Measurements from ENCODE around the gene FAM171A2. TPM values are rescaled to one million over a fixed set of nuclear protein-coding genes. Genes with fewer than 3 reads are reported as not detected.

The FAM171A2 gene
- total and polyA plus RNA-seq, 5 donors: 1.9 to 4.0 (median 3.0) TPM

DNA sequence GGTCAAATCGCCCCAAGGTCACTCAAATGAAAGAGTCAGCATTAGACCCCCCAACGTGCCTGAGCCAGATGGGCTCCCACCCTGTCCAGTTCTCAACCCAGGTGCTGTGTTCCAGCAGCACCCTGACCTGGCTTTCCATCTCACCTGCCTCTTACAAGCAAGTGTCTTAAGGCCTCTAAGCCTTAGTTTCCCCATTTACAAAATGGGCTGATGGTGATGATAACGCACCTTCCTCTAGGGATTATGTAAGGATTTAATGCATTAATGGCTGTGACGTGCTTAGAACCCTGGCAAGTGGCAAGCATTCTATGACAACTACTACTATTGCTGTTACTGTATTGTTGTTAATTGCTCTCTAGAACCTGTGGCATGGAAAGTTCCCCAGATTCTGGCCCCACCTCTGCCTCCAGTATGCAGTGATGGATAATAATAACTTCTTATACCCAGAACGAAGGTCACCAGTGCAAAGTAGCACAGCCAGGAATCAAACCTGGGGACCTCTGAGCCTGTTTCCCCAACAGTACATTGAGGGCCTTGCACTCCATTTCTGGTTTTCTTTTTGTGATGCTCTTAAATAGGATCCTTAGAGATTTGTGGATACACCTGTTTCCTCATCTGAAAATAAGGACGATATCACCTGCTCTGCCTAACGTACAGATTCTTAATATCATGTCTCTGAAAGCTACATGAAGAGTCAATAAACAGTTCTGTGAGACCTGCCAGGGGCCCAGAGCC lies 35.8 kb downstream of the FAM171A2 start:
- intact Hi-C loops (cut with DNase I): loop anchor here in 1 of 4 donors (5.0 kb wide), 1 partner anchor 116 kb away; no protein-coding TSS in a partner anchor
- no peak for ATAC-seq
- Histone ChIP-seq H3K9me3 (ENCODE audit: control insufficient read depth, low read length) (no peaks in the 10 kb centered on the region), H3K27ac (ENCODE audit: low read length) (no peak overlapping the region), H3K4me1 (ENCODE audit: control insufficient read depth, insufficient read depth, low read length) (no peaks in the 10 kb centered on the region), H3K4me3 (ENCODE audit: low read length) (no peak overlapping the region), H3K27me3 (ENCODE audit: control insufficient read depth, insufficient read depth) (no peaks in the 10 kb centered on the region)
- DNase-seq: no peak
- 73% methylated on average over 7 of the region's 7 CpGs for WGBS

DNA sequence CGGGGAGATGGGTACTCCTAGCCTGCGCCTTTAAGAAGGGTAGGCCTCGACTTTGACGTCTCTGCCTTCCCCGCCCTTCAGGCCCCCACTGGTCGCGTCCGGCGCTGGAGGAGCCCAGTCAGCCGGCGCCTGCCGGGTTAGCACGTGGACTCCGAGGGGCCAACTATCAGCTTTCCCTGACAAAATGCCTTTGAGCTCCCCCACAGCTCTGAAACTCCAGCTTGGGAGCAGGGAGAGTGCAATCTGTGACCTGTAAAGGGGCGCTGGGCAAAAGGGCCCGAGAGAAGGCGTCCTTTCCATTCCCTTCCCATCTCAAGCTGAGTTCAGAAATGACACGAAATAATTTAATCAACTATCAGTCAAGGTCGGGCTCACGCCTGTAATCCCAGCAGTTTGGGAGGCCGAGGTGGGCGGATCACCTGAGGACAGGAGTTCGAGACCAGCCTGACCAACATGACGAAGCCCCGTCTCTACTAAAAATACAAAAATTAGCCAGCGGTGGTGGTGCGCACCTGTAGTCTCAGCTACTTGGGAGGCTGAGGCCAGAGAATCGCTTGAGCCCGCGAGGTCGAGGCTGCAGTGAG lies 36.7 kb downstream of the FAM171A2 start:
- Histone ChIP-seq H3K9me3 (ENCODE audit: control insufficient read depth, low read length) (no peaks in the 10 kb centered on the region), H3K27ac (ENCODE audit: low read length) (peak overlapping the region; percentile 71), H3K27me3 (ENCODE audit: control insufficient read depth, insufficient read depth) (no peaks in the 10 kb centered on the region), H3K4me3 (ENCODE audit: low read length) (peak overlapping the region; percentile 34), H3K4me1 (ENCODE audit: control insufficient read depth, insufficient read depth, low read length) (no peaks in the 10 kb centered on the region)
- WGBS: 24% methylated on average over 31 of the region's 31 CpGs
- intact Hi-C loops (cut with DNase I): loop anchor here in 1 of 4 donors (5.0 kb wide), 1 partner anchor 115 kb away; no protein-coding TSS in a partner anchor
- ATAC-seq: peak; percentile 89 to 92
- DNase-seq: peak; percentile 97 to 99 (median 98)

DNA sequence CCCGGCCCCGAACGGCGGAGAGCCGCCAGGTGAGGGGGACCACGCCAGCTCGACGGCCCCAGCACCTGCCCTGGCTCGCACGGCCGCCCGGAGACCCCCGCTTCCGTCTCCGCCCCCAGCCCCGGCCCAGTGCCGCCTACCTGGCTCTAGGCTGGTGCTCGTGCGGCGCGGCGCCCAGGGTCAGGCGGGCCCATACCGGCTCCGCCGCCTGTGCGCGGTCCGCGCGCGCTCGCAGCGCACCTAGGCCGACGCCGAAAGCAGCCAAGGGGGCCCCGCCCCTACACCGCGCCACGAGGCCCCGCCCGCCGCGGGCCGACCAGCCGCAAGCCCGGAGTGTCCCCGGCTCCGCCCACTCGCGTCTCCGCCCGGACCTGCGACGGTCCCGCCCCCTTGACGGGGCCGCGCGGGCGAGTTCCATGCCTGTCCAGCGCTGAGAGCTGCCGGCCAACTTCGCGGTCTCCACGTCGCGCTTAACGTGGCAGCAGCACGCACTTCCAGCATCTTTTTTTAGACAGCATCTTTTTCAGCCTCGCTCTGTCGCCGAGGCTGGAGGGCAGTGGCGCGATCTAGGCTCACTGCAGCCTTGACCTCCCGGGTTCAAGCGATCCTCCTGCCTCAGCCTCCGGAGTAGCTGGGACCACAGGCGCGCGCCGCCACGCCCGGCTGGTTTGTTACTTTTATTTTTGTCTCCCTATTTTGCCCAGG lies 38.9 kb downstream of the FAM171A2 start, which contains the start of gene SLC25A39:
TSS of gene SLC25A39 (minus strand) at position 253 of the 705 bp plus-strand sequence. CDS start 1,261 bp downstream, outside the sequence.
- DNase-seq (peak; percentile 93 to 98 (median 98)), ATAC-seq (peak; percentile 93)
- H3K27ac ChIP-seq (ENCODE audit: low read length): peak within 1 kb of the TSS; percentile 70
- under 1% methylated on average over 85 of the region's 85 CpGs for WGBS
- H3K27me3 ChIP-seq (ENCODE audit: control insufficient read depth, insufficient read depth): no peaks in the 10 kb centered on the region
- intact Hi-C loops (cut with DNase I): loop anchor here (2.0 to 5.0 kb wide), 4 partner anchors 102 to 114 kb away; no protein-coding TSS in a partner anchor
- H3K9me3 ChIP-seq (ENCODE audit: control insufficient read depth, low read length): no peaks in the 10 kb centered on the region
- H3K4me3 ChIP-seq (ENCODE audit: low read length): peak within 1 kb of the TSS; percentile 87
- H3K4me1 ChIP-seq (ENCODE audit: control insufficient read depth, insufficient read depth, low read length): no peaks in the 10 kb centered on the region

GRCh38 chr17:44324092-44324570 lies 39.5 kb downstream of the FAM171A2 start:
- peak in 1 of 2 donors; percentile 3 for ATAC-seq
- no peaks in the 10 kb centered on the region for H3K4me1 ChIP-seq (ENCODE audit: control insufficient read depth, insufficient read depth, low read length)

GRCh38 chr17:44323359-44324091 lies 40.1 kb downstream of the FAM171A2 start:
- Histone ChIP-seq H3K9me3 (ENCODE audit: control insufficient read depth, low read length) (no peaks in the 10 kb centered on the region), H3K4me1 (ENCODE audit: control insufficient read depth, insufficient read depth, low read length) (no peaks in the 10 kb centered on the region), H3K27me3 (ENCODE audit: control insufficient read depth, insufficient read depth) (no peaks in the 10 kb centered on the region), H3K27ac (ENCODE audit: low read length) (no peak overlapping the region), H3K4me3 (ENCODE audit: low read length) (peak overlapping the region; percentile 87)
- intact Hi-C loops (cut with DNase I): loop anchor here in 3 of 4 donors (2.0 to 5.0 kb wide), 3 partner anchors 101 to 113 kb away; no protein-coding TSS in a partner anchor
- peak in 1 of 3 donors; percentile 36 for DNase-seq
- 60% methylated on average over 27 of the region's 27 CpGs for WGBS
- no peak for ATAC-seq

More at GRCh38 chr17:44324092-44324570, 39.5 kb downstream of the FAM171A2 start:
- intact Hi-C loops (cut with DNase I): loop anchor here in 3 of 4 donors (2.0 to 5.0 kb wide), 3 partner anchors 102 to 113 kb away; no protein-coding TSS in a partner anchor
- DNase-seq: no peak
- Histone ChIP-seq H3K27ac (ENCODE audit: low read length) (peak overlapping the region; percentile 20), H3K9me3 (ENCODE audit: control insufficient read depth, low read length) (no peaks in the 10 kb centered on the region), H3K27me3 (ENCODE audit: control insufficient read depth, insufficient read depth) (no peaks in the 10 kb centered on the region), H3K4me3 (ENCODE audit: low read length) (peak overlapping the region; percentile 87)
- WGBS: 1% methylated on average over 38 of the region's 38 CpGs

GRCh38 chr17:44322236-44322895 lies 41.3 kb downstream of the FAM171A2 start:
- 89% methylated on average over 11 of the region's 11 CpGs for WGBS
- no peaks in the 10 kb centered on the region for H3K27me3 ChIP-seq (ENCODE audit: control insufficient read depth, insufficient read depth)
- no peaks in the 10 kb centered on the region for H3K9me3 ChIP-seq (ENCODE audit: control insufficient read depth, low read length)
- intact Hi-C loops (cut with DNase I): loop anchor here in 1 of 4 donors (5.0 kb wide), 1 partner anchor 100 kb away; no protein-coding TSS in a partner anchor
- H3K4me3 ChIP-seq (ENCODE audit: low read length): no peak overlapping the region
- DNase-seq (peak in 1 of 3 donors; percentile 28), ATAC-seq (no peak)
- H3K4me1 ChIP-seq (ENCODE audit: control insufficient read depth, insufficient read depth, low read length): no peaks in the 10 kb centered on the region
- no peak overlapping the region for H3K27ac ChIP-seq (ENCODE audit: low read length)

GRCh38 chr17:44321246-44322120 lies 42.2 kb downstream of the FAM171A2 start:
- H3K4me1 ChIP-seq (ENCODE audit: control insufficient read depth, insufficient read depth, low read length): no peaks in the 10 kb centered on the region
- DNase-seq (peak in 1 of 3 donors; percentile 60), ATAC-seq (no peak)
- no peaks in the 10 kb centered on the region for H3K27me3 ChIP-seq (ENCODE audit: control insufficient read depth, insufficient read depth)
- no peaks in the 10 kb centered on the region for H3K9me3 ChIP-seq (ENCODE audit: control insufficient read depth, low read length)
- intact Hi-C loops (cut with DNase I): loop anchor here in 1 of 4 donors (5.0 kb wide), 1 partner anchor 99 kb away; no protein-coding TSS in a partner anchor
- H3K27ac ChIP-seq (ENCODE audit: low read length): no peak overlapping the region
- H3K4me3 ChIP-seq (ENCODE audit: low read length): no peak overlapping the region
- 92% methylated on average over 21 of the region's 21 CpGs for WGBS

- intact Hi-C loops (cut with DNase I): loop anchor here in 1 of 4 donors (5.0 kb wide), 1 partner anchor 98 kb away; no protein-coding TSS in a partner anchor
- no peak for ATAC-seq
Measured at GRCh38 chr17:44320066-44320465, 43.6 kb downstream of the FAM171A2 start.

More at GRCh38 chr17:44320066-44320465, 43.6 kb downstream of the FAM171A2 start:
- Histone ChIP-seq H3K9me3 (ENCODE audit: control insufficient read depth, low read length) (no peaks in the 10 kb centered on the region), H3K4me3 (ENCODE audit: low read length) (no peak overlapping the region), H3K4me1 (ENCODE audit: control insufficient read depth, insufficient read depth, low read length) (no peaks in the 10 kb centered on the region), H3K27me3 (ENCODE audit: control insufficient read depth, insufficient read depth) (no peaks in the 10 kb centered on the region), H3K27ac (ENCODE audit: low read length) (no peak overlapping the region)
- DNase-seq: peak in 1 of 3 donors; percentile 46
- 86% methylated on average over 18 of the region's 18 CpGs for WGBS

Data from right cardiac atrium (tissue), 5 donors.